Natural killer cell (primary cell): Measurements from ENCODE around the gene PCBD1. TPM values are rescaled to one million over a fixed set of nuclear protein-coding genes. Genes with fewer than 3 reads are reported as not detected.

Experiments
- ATAC-seq, 3 donors: fragments of 150-1000 bp in 2 of 3; fragments of 200-7000 bp in 1 of 3; cut with Tn5 transposase; 1 replicate in 1 of 3; 2 replicates in 2 of 3; pipeline ENCODE4 v1.10.0; 2021; ENCODE audit warnings: mild to moderate bottlenecking in 2 of 3, moderate library complexity in 2 of 3
- DNase-seq, 2 donors: peaks; one replicate each; pipeline versions ENCODE4 v3.0.0 to v3.0.0-alpha.2; 2013 to 2021; ENCODE audit warnings: mixed read lengths in 1 of 2
- H3K27ac ChIP-seq: one replicate; pipeline ENCODE4 v1.5.1; 2013; ENCODE audit warnings: mild to moderate bottlenecking, low read length
- H3K27me3 ChIP-seq: one replicate; pipeline ENCODE4 v1.6.1; 2013; ENCODE audit warnings: low read length; ENCODE audit not compliant: control insufficient read depth, insufficient read depth
- H3K36me3 ChIP-seq: one replicate; pipeline ENCODE4 v1.6.1; 2013; ENCODE audit warnings: low read length; ENCODE audit not compliant: control insufficient read depth, insufficient read depth
- H3K4me1 ChIP-seq: one replicate; pipeline ENCODE4 v1.6.1; 2013; ENCODE audit warnings: low read length; ENCODE audit not compliant: control insufficient read depth, insufficient read depth
- H3K4me3 ChIP-seq: one replicate; pipeline ENCODE4 v1.5.1; 2013; ENCODE audit warnings: low read length
- H3K9me3 ChIP-seq: one replicate; pipeline ENCODE4 v1.6.1; 2013; ENCODE audit warnings: low read length; ENCODE audit not compliant: control insufficient read depth, insufficient read depth
- H3K27ac Mint-ChIP-seq, 2 donors: one replicate each; pipeline ENCODE4 v1.8.0; 2022; ENCODE audit warnings: mild to moderate bottlenecking in 2 of 2, mixed read lengths in 2 of 2, moderate library complexity in 1 of 2
- H3K27me3 Mint-ChIP-seq, 2 donors: one replicate each; pipeline ENCODE4 v1.8.0; 2022; ENCODE audit warnings: low read depth in 2 of 2, mixed read lengths in 2 of 2
- H3K36me3 Mint-ChIP-seq: one replicate; pipeline ENCODE4 v1.8.0; 2022; ENCODE audit warnings: mixed read lengths
- H3K4me1 Mint-ChIP-seq, 2 donors: one replicate each; pipeline ENCODE4 v1.8.0; 2022; ENCODE audit warnings: mixed read lengths in 2 of 2
- H3K4me3 Mint-ChIP-seq: one replicate; pipeline ENCODE4 v1.8.0; 2022; ENCODE audit warnings: mild to moderate bottlenecking, moderate library complexity, mixed read lengths
- H3K9me3 Mint-ChIP-seq, 2 donors: one replicate each; pipeline ENCODE4 v1.8.0; 2022; ENCODE audit warnings: mixed read lengths in 2 of 2
- CTCF ChIP-seq: fragments of 200-600 bp; IDR thresholded peaks from one replicate; pipeline ENCODE4 v1.8.0; 2022; ENCODE audit warnings: antibody characterized with exemption
- WGBS: methylation state at CpG from one replicate; pipeline ENCODE4 v1.1.7; 2013; ENCODE audit warnings: missing lambda C conversion rate; ENCODE audit not compliant: insufficient coverage; 5-methylcytosine and 5-hydroxymethylcytosine counted together
- intact Hi-C: fragments of 100-400 bp; cut with micrococcal nuclease; formaldehyde crosslinking; loops from one replicate; pipeline ENCODE4 v1.14.2; 2022
- total RNA-seq, 4 donors: library from RNA; stranded (reverse); fragments of 120-200 nt in 1 of 4; gene quantifications; one replicate each; pipeline versions ENCODE4 v1.2.3 to v1.2.4, GENCODE V29; 2013 to 2022

The PCBD1 gene
- total RNA-seq, 3 donors from 2014 or later (not counting 1 experiment from before 2014, with no cell fraction given) = 7.2 to 15.3 (median 10.4) TPM

- no peak overlapping the region for H3K4me3 Mint-ChIP-seq
- peaks cover 39 to 41% of the 10 kb centered on the region in 2 donors for H3K4me1 Mint-ChIP-seq
- H3K27ac ChIP-seq = no peak overlapping the region
- DNase-seq (no peak), ATAC-seq (no peak)
- H3K36me3 Mint-ChIP-seq = peaks cover 22% of the 10 kb centered on the region
- no peaks in the 10 kb centered on the region for H3K4me1 ChIP-seq
- H3K27me3 Mint-ChIP-seq = no peaks in the 10 kb centered on the region
- H3K9me3 ChIP-seq = no peaks in the 10 kb centered on the region
- WGBS = 94% methylated on average over 7 of the region's 7 CpGs
- H3K27ac Mint-ChIP-seq = no peak overlapping the region
- no peaks in the 10 kb centered on the region for H3K27me3 ChIP-seq
- intact Hi-C loops = no loop called here
- peaks cover 2% of the 10 kb centered on the region for H3K36me3 ChIP-seq
- no peak for TF ChIP-seq CTCF
- no peak overlapping the region for H3K4me3 ChIP-seq
- no peaks in the 10 kb centered on the region for H3K9me3 Mint-ChIP-seq
Measured at GRCh38 chr10:70834441-70835151, 53.8 kb downstream of the PCBD1 start.

- peaks cover 2% of the 10 kb centered on the region for H3K36me3 ChIP-seq
- no peak overlapping the region for H3K4me3 Mint-ChIP-seq
- intact Hi-C loops = no loop called here
- 93% methylated on average over 5 of the region's 5 CpGs for WGBS
- DNase-seq (no peak), ATAC-seq (no peak)
- no peaks in the 10 kb centered on the region for H3K4me1 ChIP-seq
- H3K27me3 ChIP-seq = no peaks in the 10 kb centered on the region
- no peak overlapping the region for H3K4me3 ChIP-seq
- H3K27ac ChIP-seq = no peak overlapping the region
- peaks cover 22% of the 10 kb centered on the region for H3K36me3 Mint-ChIP-seq
- H3K27me3 Mint-ChIP-seq = no peaks in the 10 kb centered on the region
- H3K4me1 Mint-ChIP-seq = peaks cover 39 to 44% of the 10 kb centered on the region in 2 donors
- H3K9me3 ChIP-seq = no peaks in the 10 kb centered on the region
- H3K27ac Mint-ChIP-seq = no peak overlapping the region
- no peaks in the 10 kb centered on the region for H3K9me3 Mint-ChIP-seq
- TF ChIP-seq CTCF = no peak
Measured at GRCh38 chr10:70834021-70834420, 54.3 kb downstream of the PCBD1 start.

GRCh38 chr10:70833601-70834000, 54.8 kb downstream of the PCBD1 start:
- DNase-seq (no peak), ATAC-seq (no peak)
- 44% methylated on average over 2 of the region's 2 CpGs for WGBS
- no peak overlapping the region for H3K4me3 Mint-ChIP-seq
- H3K27ac ChIP-seq = no peak overlapping the region
- H3K9me3 ChIP-seq = no peaks in the 10 kb centered on the region
- intact Hi-C loops = no loop called here
- peaks cover 2% of the 10 kb centered on the region for H3K36me3 ChIP-seq
- no peak for TF ChIP-seq CTCF
- no peaks in the 10 kb centered on the region for H3K9me3 Mint-ChIP-seq
- H3K36me3 Mint-ChIP-seq = peaks cover 22% of the 10 kb centered on the region
- peaks cover 36 to 40% of the 10 kb centered on the region in 2 donors for H3K4me1 Mint-ChIP-seq
- no peak overlapping the region for H3K27ac Mint-ChIP-seq
- no peaks in the 10 kb centered on the region for H3K27me3 Mint-ChIP-seq
- H3K4me3 ChIP-seq = no peak overlapping the region
- no peaks in the 10 kb centered on the region for H3K27me3 ChIP-seq
- no peaks in the 10 kb centered on the region for H3K4me1 ChIP-seq

Other genes starting within 250 kb of the PCBD1 start
- 1 to 10 TPM in 2 of 3 donors, under 1 TPM in 1; 0.70 to 1.5 (median 1.1) TPM for gene ADAMTS14, start 216.1 kb downstream of the PCBD1 start, total RNA-seq
- under 1 TPM in 1 of 3 donors, not detected in 2; 0.16 TPM for gene TBATA, start 103.2 kb downstream of the PCBD1 start, total RNA-seq
- 10 to 100 TPM; 33.7 to 48.4 (median 47.8) TPM for gene SGPL1, start 72.6 kb downstream of the PCBD1 start, total RNA-seq